ENCODE results near the gene FAM89B.
"Not testable (repeated sequence)": the region's sequence is repeated elsewhere in the genome, so short reads cannot be mapped to it uniquely, and the experiment has no call there.

The FAM89B gene

DNA sequence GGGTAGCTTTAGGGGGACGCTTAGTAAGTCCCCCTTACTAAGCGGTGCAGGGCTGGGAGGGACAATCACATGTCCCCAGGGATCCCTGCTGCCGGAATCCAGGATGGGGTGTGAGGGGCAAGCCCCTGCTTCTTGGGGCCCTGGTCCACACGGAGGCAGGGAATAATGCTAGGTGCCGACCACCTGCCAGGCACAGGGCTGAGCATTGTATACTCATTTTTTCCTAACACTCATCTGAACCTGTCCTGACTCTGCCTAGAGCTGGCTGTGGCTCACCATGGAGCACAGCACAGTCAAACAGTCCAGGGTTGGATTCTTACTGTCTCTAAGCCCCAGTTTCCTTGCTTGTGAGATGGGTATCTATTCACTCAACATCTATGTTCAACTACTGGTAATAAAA lies 12.8 kb upstream of the FAM89B start:
- no peak overlapping the region for H3K9ac ChIP-seq (ENCODE audit: low read length)
- H3K27me3 ChIP-seq (ENCODE audit: control insufficient read depth, insufficient read depth, low read length), result peaks cover 18% of the 10 kb centered on the region
- no peak overlapping the region for H3K27ac ChIP-seq (ENCODE audit: low read depth, low read length)
- no peaks in the 10 kb centered on the region for H3K36me3 ChIP-seq (ENCODE audit: control insufficient read depth, insufficient read depth, low read length)
- peaks cover 50% of the 10 kb centered on the region for H3K4me1 ChIP-seq (ENCODE audit: control insufficient read depth, insufficient read depth, low read length)
- H3K4me3 ChIP-seq (ENCODE audit: low read depth, low read length), result no peak overlapping the region
- no peaks in the 10 kb centered on the region for H3K9me3 ChIP-seq (ENCODE audit: control insufficient read depth, insufficient read depth, low read depth, low read length)

DNA sequence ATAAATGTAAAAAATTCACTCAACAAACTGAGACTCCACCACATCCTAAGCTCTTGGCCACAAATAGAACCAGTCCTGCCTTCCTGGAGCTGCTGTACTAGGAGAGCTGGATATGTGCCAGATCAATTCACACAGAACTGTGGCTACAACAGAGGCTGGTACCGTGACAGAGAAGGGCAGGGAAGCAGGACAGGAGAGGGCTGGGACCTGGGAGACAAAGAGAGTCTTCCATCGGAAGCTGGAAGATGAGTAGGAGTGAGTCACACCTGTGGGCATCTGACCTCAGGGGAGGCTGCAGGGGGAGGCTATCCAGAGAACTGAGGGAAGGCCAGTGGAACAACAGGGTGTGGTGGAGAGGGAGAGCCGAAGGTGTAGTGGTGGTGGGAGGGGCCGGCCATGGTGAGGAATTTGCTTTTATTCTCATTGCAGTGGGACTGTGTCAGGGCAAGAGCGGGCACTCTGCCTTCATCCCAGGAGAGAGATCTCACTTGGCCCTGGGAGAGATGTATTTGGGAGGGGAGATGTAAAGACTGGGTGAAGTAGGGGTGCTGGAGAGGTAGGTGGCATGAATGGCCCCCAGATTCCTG lies 12.3 kb upstream of the FAM89B start:
- Histone ChIP-seq H3K4me3 (ENCODE audit: low read depth, low read length) (peak overlapping the region; percentile 27; the same call in 1 of the 2 replicates), H3K4me1 (ENCODE audit: control insufficient read depth, insufficient read depth, low read length) (peaks cover 45% of the 10 kb centered on the region)

DNA sequence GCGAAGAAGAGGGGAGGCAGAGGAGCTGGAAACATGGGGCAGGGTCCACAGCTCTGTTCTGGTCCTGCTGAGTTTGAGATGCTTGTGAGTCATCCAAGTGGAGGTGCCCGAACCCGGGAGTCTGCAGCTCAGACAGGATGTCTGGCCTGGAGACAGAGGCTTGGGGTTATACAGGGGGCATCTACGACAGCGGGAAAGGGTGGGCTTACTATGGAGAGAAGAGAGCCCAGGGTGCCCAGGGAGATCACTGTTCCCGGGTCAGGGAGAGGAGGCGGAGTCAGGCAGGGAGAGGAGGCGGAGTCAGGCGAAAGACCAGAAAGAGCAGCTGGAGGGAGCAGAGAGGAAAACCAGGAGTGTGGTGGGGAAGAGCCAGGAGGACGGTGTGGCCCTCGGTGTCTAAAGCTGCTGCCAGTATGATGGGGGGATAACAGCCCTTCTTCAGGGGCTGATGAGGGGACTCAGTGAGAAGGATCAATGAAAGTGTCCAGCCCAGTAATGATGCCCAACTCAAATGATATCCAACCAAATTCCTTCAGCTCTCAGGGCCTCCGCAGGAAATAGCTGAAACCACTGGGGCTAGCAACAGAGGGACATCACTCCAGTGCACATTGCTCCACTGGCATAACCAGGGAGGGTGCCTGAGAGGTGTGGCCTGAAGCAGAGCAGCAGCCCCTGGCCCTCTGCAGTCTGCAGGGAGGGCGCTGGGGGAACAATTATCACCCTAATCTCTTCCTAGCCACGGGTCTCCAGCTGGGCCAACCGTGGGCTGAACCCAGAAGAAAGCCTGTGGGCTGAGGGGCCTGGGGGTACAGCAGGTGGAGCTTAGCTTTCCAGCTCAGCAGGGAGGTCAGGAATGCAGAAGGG lies 11.6 kb upstream of the FAM89B start:
- peak overlapping the region; percentile 27; the same call in 1 of the 2 replicates for H3K4me3 ChIP-seq (ENCODE audit: low read depth, low read length)
- no peak overlapping the region for H3K27ac ChIP-seq (ENCODE audit: low read depth, low read length)
- peaks cover 9% of the 10 kb centered on the region; the same call in 1 of the 2 replicates for H3K27me3 ChIP-seq (ENCODE audit: control insufficient read depth, insufficient read depth, low read length)
- no peaks in the 10 kb centered on the region for H3K36me3 ChIP-seq (ENCODE audit: control insufficient read depth, insufficient read depth, low read length)
- no peaks in the 10 kb centered on the region for H3K9me3 ChIP-seq (ENCODE audit: control insufficient read depth, insufficient read depth, low read depth, low read length)
- peaks cover 38% of the 10 kb centered on the region for H3K4me1 ChIP-seq (ENCODE audit: control insufficient read depth, insufficient read depth, low read length)
- H3K9ac ChIP-seq (ENCODE audit: low read length), result no peak overlapping the region

More for the DNA sequence above, 12.3 kb upstream of the FAM89B start:
- H3K9me3 ChIP-seq (ENCODE audit: control insufficient read depth, insufficient read depth, low read depth, low read length), result no peaks in the 10 kb centered on the region
- H3K27ac ChIP-seq (ENCODE audit: low read depth, low read length), result no peak overlapping the region
- H3K27me3 ChIP-seq (ENCODE audit: control insufficient read depth, insufficient read depth, low read length), result peaks cover 13% of the 10 kb centered on the region
- H3K9ac ChIP-seq (ENCODE audit: low read length), result no peak overlapping the region
- H3K36me3 ChIP-seq (ENCODE audit: control insufficient read depth, insufficient read depth, low read length), result no peaks in the 10 kb centered on the region

DNA sequence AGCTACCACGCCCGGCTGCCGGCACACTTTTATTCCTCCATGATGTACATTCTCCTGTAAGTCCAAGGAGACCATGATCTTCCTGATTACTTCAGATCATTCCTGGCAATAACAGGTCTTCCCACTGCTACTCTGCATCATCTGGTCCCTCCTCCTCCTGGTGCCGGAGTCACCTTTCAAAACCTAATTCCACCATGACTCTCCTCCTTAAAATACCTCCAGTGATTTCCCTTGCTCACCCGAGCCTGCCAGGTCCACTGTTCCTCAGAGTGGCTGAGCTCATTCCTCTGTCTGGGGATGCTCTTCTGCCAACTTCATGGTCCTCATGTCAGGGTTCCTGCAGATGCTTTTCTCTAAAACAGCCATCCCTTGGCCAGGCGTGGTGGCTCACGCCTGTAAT lies 10.3 kb upstream of the FAM89B start:
- H3K9ac ChIP-seq (ENCODE audit: low read length), result no peak overlapping the region
- H3K4me1 ChIP-seq (ENCODE audit: control insufficient read depth, insufficient read depth, low read length), result peaks cover 33% of the 10 kb centered on the region
- no peaks in the 10 kb centered on the region for H3K36me3 ChIP-seq (ENCODE audit: control insufficient read depth, insufficient read depth, low read length)
- peaks cover 9% of the 10 kb centered on the region; the same call in 1 of the 2 replicates for H3K27me3 ChIP-seq (ENCODE audit: control insufficient read depth, insufficient read depth, low read length)
- no peak overlapping the region for H3K27ac ChIP-seq (ENCODE audit: low read depth, low read length)
- H3K9me3 ChIP-seq (ENCODE audit: control insufficient read depth, insufficient read depth, low read depth, low read length), result no peaks in the 10 kb centered on the region
- H3K4me3 ChIP-seq (ENCODE audit: low read depth, low read length), result no peak overlapping the region

DNA sequence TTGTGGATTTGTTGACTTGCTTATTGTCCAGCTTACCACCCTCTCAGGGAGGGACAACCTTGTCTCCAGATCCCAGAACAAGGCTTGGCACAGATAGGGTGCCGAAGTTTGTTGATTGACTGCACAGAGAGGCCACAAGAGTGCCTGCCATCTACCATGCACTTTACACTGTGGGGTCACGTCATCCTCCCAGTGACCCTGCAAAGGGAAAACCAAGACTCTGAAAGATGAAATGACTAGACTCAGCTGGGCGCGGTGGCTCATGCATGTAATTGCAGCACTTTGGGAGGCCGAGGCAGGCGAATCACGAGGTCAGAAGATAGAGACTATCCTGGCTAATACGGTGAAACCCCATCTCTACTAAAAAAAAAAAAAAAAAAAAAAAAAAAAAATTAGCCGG lies 9.6 kb upstream of the FAM89B start:
- H3K27me3 ChIP-seq (ENCODE audit: control insufficient read depth, insufficient read depth, low read length), result peaks cover 4% of the 10 kb centered on the region; the same call in 1 of the 2 replicates
- H3K4me3 ChIP-seq (ENCODE audit: low read depth, low read length), result no peak overlapping the region
- H3K9me3 ChIP-seq (ENCODE audit: control insufficient read depth, insufficient read depth, low read depth, low read length), result no peaks in the 10 kb centered on the region
- H3K4me1 ChIP-seq (ENCODE audit: control insufficient read depth, insufficient read depth, low read length), result peaks cover 28% of the 10 kb centered on the region
- H3K9ac ChIP-seq (ENCODE audit: low read length), result no peak overlapping the region
- no peak overlapping the region for H3K27ac ChIP-seq (ENCODE audit: low read depth, low read length)
- H3K36me3 ChIP-seq (ENCODE audit: control insufficient read depth, insufficient read depth, low read length), result no peaks in the 10 kb centered on the region

DNA sequence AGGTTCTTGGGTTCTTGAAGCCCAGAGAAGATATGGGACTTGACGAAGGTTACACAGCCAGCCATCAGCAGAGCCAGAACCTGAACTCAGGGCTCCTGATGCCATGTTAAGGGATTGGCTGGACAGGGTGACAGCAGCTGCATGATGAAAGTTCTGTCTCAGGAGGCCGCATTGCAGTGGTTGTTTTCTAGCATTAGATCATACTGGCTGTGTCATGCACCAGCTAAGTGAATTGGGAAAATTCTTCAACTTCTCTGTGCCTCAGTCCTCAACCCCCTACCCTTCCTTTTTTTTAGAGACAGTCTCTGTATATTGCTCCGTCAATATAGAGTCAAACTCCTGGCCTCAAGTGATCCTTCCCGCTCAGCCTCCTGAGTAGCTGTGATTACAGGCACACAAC lies 8.7 kb upstream of the FAM89B start:
- no peak overlapping the region for H3K9ac ChIP-seq (ENCODE audit: low read length)
- no peaks in the 10 kb centered on the region for H3K9me3 ChIP-seq (ENCODE audit: control insufficient read depth, insufficient read depth, low read depth, low read length)
- peaks cover 27% of the 10 kb centered on the region for H3K4me1 ChIP-seq (ENCODE audit: control insufficient read depth, insufficient read depth, low read length)
- no peak overlapping the region for H3K4me3 ChIP-seq (ENCODE audit: low read depth, low read length)
- H3K36me3 ChIP-seq (ENCODE audit: control insufficient read depth, insufficient read depth, low read length), result no peaks in the 10 kb centered on the region
- no peak overlapping the region for H3K27ac ChIP-seq (ENCODE audit: low read depth, low read length)
- H3K27me3 ChIP-seq (ENCODE audit: control insufficient read depth, insufficient read depth, low read length), result peaks cover 3% of the 10 kb centered on the region; the same call in 1 of the 2 replicates

DNA sequence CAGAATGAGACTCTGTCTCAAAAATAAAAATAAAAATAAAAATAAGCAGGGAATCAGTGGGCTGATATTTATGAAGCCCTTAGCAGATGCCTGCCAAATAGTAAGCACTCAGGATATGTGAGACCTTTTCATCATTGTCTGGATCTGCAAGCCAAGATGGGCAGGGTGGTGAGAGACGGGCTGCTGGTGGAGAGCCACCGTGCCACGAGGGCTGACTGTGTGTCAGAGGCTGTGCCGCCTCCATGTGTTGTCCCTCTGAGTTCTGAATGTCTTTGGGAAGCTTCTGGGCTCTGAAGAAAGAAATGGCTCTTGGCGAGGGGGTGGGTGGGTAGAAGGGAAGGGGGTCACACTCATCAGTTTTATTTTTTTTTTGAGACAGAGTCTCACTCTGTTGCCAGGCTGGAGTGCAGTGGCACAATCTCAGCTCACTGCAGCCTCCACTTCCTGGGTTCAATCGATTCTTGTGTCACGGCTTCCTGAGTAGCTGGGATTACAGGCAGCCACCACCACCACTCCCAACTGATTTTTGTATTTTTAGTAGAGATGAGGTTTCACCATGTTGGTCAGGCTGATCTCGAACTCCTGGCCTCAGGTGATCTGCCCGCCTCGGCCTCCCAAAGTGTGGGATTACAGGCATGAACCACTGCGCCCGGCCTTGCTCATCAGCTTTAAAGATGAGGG lies 7.3 kb upstream of the FAM89B start:
- not testable (repeated sequence) for H3K4me3 ChIP-seq (ENCODE audit: low read depth, low read length); H3K9me3 ChIP-seq (ENCODE audit: control insufficient read depth, insufficient read depth, low read depth, low read length); H3K27ac ChIP-seq (ENCODE audit: low read depth, low read length); H3K27me3 ChIP-seq (ENCODE audit: control insufficient read depth, insufficient read depth, low read length); H3K36me3 ChIP-seq (ENCODE audit: control insufficient read depth, insufficient read depth, low read length); H3K9ac ChIP-seq (ENCODE audit: low read length)
- H3K4me1 ChIP-seq (ENCODE audit: control insufficient read depth, insufficient read depth, low read length), result peaks cover 19% of the 10 kb centered on the region

DNA sequence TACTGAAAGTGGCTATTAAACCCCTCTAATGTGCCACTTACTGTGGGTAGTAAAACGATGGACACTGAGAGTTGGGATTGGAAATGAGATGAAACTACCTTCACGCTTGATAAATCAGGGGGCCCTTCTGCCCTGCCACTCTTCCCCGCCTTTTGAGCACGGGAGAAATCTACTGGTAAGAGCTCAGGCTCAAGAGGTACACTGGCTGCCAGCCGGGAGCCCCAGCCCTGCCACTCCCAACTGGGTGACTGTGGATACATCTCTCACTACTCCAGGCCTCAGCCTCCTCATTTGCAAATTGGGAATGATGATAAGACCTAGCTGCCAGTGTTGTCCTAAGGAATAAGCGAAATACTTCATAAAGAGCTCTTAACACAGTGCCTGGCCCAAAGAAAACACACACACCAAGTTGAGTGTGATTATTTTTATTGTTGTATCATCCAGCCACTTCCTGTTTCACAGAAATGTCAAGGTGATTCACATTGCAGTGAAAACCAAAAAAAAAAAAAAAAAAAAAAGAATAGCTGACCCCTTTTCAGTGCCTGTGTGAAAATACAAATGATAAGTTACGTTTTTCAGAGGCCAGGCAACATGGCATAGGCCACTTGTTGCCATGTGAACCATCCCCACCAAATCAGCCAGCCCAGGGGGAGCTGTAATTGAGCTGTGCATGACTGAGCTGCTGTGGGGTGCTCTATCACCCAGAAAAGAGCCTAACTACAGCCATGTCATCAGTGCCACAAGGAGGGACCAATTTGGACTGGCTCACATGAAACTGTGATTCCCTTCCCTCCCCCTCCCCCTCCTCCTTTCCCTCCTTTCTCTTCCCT lies 6.5 kb upstream of the FAM89B start:
- Histone ChIP-seq H3K9ac (ENCODE audit: low read length) (no peak overlapping the region), H3K36me3 (ENCODE audit: control insufficient read depth, insufficient read depth, low read length) (no peaks in the 10 kb centered on the region), H3K9me3 (ENCODE audit: control insufficient read depth, insufficient read depth, low read depth, low read length) (no peaks in the 10 kb centered on the region), H3K27me3 (ENCODE audit: control insufficient read depth, insufficient read depth, low read length) (no peaks in the 10 kb centered on the region), H3K27ac (ENCODE audit: low read depth, low read length) (no peak overlapping the region), H3K4me3 (ENCODE audit: low read depth, low read length) (no peak overlapping the region), H3K4me1 (ENCODE audit: control insufficient read depth, insufficient read depth, low read length) (peaks cover 11% of the 10 kb centered on the region)

DNA sequence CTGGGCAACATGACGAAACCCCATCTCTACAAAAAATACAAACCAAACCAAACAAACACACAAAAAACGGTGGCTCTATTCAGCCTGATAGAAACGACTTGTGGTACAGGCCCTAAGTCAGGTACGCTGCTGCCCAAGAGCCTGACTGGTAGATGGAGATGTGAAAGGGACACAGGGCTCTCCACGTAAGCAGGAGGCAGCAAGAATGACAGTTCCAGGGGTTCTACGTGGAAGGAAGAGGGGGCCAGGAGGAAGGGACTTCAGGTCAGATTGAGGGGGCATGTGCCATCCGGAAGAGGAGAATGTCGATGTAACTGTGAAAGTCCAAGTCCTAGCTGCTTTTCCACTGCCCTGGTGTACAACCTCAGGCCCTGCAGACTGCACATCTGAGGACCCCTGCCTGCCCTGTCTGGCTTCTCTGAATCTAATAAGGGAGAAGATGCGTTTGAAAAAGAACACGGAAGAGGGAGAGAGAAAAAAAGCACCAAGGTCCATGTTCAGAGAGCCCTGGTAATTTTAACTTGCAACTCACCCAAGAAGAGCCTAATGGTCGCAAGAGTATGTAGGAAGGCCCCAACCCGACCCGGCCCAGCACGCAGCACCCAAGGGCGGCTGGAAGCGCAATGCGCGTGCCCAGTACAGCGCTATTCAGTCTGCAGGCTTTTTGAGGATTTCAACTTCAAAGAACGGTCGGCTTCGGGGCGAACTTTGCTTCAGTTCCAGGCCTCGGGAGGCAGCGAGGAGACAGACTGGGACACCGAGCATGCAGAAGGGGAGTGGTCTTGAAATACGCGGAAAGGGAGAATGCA lies 3.0 kb upstream of the FAM89B start:
- Histone ChIP-seq H3K9ac (ENCODE audit: low read length) (peak overlapping the region; percentile 76), H3K27ac (ENCODE audit: low read depth, low read length) (no peak overlapping the region), H3K4me3 (ENCODE audit: low read depth, low read length) (peak overlapping the region; percentile 91), H3K9me3 (ENCODE audit: control insufficient read depth, insufficient read depth, low read depth, low read length) (no peaks in the 10 kb centered on the region), H3K27me3 (ENCODE audit: control insufficient read depth, insufficient read depth, low read length) (no peaks in the 10 kb centered on the region), H3K36me3 (ENCODE audit: control insufficient read depth, insufficient read depth, low read length) (no peaks in the 10 kb centered on the region), H3K4me1 (ENCODE audit: control insufficient read depth, insufficient read depth, low read length) (peaks cover 27% of the 10 kb centered on the region)

All from HUES6 (cell line).